NOMO-1 (cell line): ENCODE data around the gene TUBGCP6.

Experiments
- DNase-seq, 2 experiments: peaks; one replicate each; lab custom pipeline; 2025; ENCODE audit not compliant: unreplicated experiment in 2 of 2; lab: John Stamatoyannopoulos, UW

Gene TUBGCP6

GRCh38 chr22:50199829-50200460, 44.9 kb downstream of the TUBGCP6 start:
- peak in 1 of 2 experiments; percentile 10 for DNase-seq

- DNase-seq: no peak
These were observed 45.5 kb downstream of the TUBGCP6 start for GRCh38 chr22:50199251-50199721.

- no peak for DNase-seq
These were observed 46.2 kb downstream of the TUBGCP6 start for GRCh38 chr22:50198624-50199017.

GRCh38 chr22:50197856-50198623, 46.8 kb downstream of the TUBGCP6 start:
- DNase-seq: no peak

GRCh38 chr22:50197000-50197800, 47.6 kb downstream of the TUBGCP6 start:
- no peak for DNase-seq

- no peak for DNase-seq
These were observed 48.6 kb downstream of the TUBGCP6 start for GRCh38 chr22:50196256-50196655.

GRCh38 chr22:50194037-50194805, 50.6 kb downstream of the TUBGCP6 start:
- DNase-seq: no peak

GRCh38 chr22:50193621-50194020, 51.2 kb downstream of the TUBGCP6 start:
- no peak for DNase-seq

GRCh38 chr22:50192436-50193204, 52.2 kb downstream of the TUBGCP6 start:
- peak; percentile 22 to 23 for DNase-seq

- peak; percentile 68 to 83 for DNase-seq
These were observed 53.7 kb downstream of the TUBGCP6 start for GRCh38 chr22:50190941-50191741.

- DNase-seq: peak; percentile 91
These were observed 54.5 kb downstream of the TUBGCP6 start for GRCh38 chr22:50190182-50190940.

- DNase-seq: no peak
These were observed 55.0 kb downstream of the TUBGCP6 start for GRCh38 chr22:50189849-50190181.

- no peak for DNase-seq
These were observed 55.5 kb downstream of the TUBGCP6 start for GRCh38 chr22:50189184-50189848.

GRCh38 chr22:50188356-50188755, 56.5 kb downstream of the TUBGCP6 start:
- DNase-seq: no peak

GRCh38 chr22:50186761-50187523, 57.9 kb downstream of the TUBGCP6 start:
- peak in 1 of 2 experiments; percentile 7 for DNase-seq

GRCh38 chr22:50186181-50186714, 58.6 kb downstream of the TUBGCP6 start:
- DNase-seq: no peak
